Measurements from ENCODE around the gene CLIC3. TPM values are rescaled to one million over a fixed set of nuclear protein-coding genes. Genes with fewer than 3 reads are reported as not detected.

The CLIC3 gene, protein sequence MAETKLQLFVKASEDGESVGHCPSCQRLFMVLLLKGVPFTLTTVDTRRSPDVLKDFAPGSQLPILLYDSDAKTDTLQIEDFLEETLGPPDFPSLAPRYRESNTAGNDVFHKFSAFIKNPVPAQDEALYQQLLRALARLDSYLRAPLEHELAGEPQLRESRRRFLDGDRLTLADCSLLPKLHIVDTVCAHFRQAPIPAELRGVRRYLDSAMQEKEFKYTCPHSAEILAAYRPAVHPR
- total RNA-seq, result 2.5 TPM

DNA sequence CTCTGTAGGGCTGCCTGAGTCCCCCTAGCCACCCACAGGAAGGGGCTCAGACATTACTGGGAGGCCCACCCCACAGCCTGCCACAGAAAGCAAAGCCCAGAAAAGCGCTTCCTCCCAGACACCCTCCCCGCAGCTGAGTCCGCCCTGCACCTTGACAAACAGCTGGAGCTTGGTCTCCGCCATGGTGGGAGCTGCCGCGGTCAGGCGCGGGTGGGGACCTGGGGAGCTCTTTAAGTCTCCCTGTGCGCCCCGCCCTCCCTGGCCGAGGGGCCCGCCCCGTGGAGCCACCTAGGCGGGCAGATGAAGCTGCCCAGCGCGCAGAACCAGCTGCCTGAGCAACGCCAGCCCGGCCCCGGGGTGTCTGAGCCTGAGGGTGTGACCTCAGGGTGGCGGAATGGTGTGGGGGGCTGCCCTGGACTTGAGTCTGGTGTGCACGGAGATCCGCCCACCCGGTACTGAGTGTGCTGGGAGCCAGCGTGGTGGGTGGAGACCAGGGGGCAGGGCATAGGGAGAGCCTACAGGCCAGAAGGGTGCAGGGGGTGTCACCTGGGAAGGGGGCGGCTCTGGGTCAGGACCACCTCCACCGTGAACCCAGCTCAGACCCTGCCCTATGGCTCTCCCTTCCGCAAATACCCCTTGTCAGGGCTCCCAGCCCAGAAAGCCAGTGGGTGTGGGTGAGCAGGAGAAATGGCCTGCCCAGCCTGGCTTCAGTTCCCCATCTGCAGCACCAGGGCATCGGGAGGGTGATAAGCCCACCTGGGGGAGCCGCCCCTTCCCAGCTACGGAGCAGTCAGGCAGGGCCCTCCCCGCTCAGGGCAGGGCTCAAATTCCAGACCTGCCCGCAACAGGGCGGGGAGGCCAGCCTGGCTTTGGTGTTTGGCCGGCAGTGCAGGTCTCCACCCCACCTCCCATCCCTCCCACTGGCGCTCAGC lies at the start of gene CLIC3:
TSS of gene CLIC3 (minus strand) at position 208 of the 932 bp plus-strand sequence. CDS start at position 183, 25 bp downstream.

DNA sequence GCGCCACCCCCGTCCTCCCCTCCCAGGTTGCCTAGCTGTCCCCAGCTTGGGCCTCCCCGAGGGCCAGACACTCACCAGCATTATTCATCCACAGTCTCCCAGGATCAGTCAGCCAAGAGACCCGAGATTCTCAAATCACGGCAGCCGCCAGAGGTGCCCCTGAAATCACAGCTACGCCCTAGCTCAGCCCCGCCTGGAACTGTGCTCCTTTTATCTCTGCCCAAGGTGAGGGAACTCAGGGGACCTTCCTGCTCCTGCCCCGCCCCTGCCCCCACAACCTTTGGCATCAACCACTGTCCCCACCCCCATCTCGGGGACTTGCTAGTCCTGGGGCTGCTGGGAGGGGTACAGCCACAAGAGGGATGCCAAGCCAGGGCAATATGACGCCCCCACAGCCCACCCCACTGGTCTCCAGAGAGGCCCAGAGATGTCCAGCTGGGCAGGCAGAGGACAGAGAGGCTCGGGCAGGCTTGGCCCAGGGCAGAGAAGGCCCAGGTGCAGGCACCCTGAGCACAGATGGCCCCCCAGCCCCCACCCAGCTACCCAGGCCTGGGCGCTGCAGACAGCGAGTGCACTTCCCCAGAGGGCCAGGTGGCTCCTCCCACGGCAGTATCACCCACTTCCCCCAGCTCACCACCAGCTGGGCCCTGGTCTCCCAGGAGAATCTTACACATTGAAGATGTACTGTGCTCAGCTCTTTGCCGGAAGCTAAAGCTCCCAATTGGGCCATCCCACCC lies 35.7 kb upstream of the CLIC3 start, which contains the start of gene FUT7:
TSS of gene FUT7 (minus strand) at position 185 of the 737 bp plus-strand sequence. CDS start at position 88, 97 bp downstream.

DNA sequence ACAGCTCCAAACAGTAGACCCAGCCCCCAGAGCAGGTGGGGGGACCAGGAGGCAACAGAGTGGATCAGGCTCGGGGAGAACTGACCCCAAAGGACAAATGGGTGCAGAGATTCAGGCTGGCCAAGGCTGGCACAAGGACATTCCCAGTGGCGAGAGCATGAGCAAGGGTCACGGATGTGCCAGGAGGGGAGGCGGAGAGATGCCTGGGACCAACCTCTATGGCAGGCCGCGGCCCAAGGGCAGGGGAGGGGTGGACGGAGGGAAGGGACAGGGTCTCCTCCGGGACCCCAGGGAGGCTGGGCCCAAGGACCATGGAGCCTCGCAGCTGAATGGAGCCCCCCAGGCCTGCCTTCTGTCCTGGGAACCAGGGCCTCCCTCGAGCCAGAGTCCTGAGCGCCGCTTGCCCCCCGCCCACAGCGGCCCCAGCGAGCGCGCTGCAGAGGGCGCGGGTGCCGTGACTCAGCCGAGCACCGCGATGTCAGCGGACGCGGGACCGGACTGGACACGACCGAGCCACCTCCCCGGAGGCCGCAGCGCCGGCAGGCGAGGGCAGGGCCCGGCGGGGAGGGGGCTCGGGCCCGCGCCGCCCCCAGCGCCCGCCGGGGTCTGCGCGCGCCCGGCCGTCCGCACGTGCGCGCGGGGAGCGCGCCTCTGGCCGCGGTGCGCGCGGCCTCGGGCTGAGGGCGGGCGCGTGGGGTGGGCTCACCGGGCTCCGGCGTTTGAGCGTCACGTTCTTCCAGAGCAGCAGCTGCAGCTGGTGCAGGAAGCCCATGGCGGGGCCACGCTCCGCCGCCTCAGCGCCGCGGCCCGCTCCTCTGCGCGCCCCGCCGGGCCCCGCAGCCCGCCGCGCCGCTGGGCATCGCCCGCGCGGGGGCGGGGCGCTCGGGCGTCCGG lies 31.2 kb upstream of the CLIC3 start, which contains the start of gene ABCA2:
TSS of gene ABCA2 (minus strand) at position 869 of the 894 bp plus-strand sequence. CDS start at position 772, 97 bp downstream.

DNA sequence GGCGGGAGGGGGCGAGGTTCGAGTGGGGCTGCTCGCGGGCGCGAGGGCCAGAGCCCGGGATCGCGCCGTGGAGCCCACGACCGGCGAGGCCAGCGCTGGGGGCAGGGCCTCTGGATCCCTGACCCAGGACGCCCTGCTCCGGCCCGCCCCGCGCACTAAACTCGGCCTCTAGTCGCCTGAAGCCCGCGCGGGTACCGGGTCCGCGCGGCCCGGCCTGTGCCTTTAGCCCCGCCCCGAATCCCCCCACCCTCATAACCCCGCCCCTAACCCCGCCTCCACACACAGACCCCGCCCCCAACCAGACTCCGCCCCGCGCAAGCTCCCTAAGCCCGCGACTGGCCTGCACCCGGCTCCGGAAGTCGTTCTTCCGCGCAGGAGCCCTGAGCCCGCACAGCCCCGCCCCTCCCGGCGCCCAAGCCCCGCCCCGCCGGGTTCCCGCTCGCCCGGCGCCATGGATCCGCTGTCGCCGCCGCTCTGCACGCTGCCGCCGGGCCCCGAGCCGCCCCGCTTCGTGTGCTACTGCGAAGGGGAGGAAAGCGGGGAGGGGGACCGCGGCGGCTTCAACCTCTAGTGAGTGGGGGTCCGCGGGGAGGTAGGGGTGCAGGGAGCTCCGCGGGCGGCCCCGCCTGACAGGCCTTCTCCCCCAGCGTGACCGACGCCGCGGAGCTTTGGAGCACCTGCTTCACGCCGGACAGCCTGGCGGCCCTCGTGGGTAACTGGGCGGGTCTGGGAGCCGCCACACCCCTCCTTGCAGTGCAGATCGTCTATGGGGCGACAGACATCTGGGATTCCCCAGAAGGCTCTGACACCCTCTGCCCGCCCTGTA lies 4.2 kb downstream of the CLIC3 start, which contains the start of gene PAXX:
TSS of gene PAXX (plus strand) at position 430 of the 826 bp plus-strand sequence. CDS start at position 452, 22 bp downstream.

DNA sequence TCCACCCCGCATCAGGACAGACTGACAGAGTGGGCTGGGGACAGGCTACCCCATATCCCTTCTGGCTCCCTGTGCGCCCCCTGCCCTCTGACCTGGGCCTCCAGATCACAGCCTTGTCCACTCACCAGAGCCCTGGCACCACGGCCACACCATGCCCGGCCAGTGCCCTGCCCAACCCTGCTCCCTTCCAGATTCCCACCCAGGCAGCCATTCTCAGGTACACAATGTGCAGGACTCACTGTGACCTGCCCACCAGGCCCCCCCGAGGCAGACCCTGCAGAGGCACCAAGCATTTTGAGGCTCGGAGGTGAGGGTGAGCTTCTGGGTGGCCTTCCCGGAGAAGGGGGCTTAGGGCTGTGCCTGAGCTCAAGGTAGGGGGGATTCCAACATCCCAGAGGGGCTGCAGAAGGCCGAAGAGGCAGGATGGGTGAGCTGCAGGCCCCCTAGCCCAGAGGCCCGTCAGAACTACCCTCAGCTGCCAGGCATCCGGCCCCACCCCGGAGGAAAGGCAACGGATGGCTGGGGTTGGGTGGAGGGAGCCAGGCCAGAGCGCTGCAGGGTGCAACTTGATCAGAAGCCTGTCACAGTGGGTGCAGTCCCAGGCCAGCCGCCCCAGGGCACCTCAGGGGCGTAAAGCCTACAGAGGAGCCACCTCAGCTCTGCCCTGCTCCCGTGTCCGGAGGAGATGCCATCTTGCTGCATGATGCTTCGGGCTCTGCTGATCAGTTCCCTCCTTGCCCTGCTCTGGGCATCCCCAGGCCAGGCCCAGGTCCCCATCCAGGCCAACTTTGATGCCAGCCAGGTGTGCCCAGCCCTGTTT lies 13.9 kb downstream of the CLIC3 start, which contains the start of gene LCNL1:
TSS of gene LCNL1 (plus strand) at position 762 of the 820 bp plus-strand sequence. CDS start 594 bp downstream, outside the sequence.

DNA sequence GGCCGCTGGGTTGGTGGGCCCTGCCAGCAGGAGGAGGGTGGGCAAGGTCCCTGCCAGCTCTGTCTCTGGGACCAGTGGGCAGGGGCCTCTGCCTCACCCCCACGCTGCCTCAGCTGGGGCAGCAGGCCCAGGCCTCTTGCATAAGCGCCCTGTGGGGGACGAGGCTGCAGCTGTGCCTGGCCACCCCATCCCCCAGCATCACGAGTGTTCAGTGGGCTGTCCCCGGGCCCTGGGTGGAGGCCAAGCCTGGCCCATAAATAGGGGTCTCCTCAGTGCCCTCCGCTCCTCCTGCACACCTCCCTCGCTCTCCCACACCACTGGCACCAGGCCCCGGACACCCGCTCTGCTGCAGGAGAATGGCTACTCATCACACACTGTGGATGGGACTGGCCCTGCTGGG lies 19.1 kb downstream of the CLIC3 start, which contains the start of gene PTGDS:
TSS of gene PTGDS (plus strand) at position 282 of the 400 bp plus-strand sequence. CDS start at position 357, 75 bp downstream.

DNA sequence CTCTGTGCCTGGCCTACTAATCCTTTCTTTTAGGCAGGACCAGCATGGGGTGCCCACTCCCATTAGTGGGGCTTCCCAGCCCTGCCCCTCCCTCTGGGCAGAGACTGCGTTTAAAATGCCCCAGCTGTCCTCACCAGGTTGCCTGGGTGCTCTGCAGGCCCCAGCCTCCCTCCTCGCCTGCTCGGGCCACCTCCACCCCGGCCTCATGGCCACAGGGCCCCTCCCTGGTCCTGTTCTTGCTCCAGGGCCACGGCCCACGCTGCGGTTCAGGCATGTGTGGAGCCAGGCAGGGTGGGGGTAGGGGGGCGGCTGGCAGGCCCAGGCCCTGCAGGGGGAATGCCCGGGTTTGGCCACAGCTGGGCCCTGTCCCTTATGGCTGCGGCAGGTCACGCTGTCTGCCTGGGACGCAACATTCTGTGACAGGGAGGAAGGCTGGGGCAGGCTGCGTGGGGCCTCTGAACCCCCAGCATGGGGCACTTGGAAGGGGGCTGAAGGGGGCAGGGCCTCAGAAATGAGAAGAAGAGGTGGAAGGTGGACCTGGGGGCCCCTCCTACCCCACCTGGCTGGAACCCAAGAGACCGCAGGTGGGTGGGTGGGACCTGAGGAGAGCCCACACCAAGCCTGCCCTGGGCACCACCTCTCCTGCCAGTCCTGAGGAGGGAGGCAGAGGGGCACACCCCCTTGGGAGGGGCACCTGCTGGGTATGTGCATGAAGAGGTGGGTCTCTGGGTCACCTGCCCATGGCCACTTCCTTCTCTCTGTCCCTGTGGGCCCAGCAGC lies 44.6 kb downstream of the CLIC3 start, which contains the start of gene LCN12:
TSS of gene LCN12 (plus strand) at position 733 of the 780 bp plus-strand sequence. CDS start 55 bp downstream, outside the sequence.

Other genes starting within 250 kb of the CLIC3 start
- not detected for gene LCN6, start 248.0 kb downstream of the CLIC3 start, total RNA-seq
- gene LCN8, start 238.3 kb downstream of the CLIC3 start, total RNA-seq, result 0.82 TPM
- gene LCN15, start 232.1 kb downstream of the CLIC3 start, total RNA-seq, result not detected
- gene TMEM141, start 205.2 kb downstream of the CLIC3 start, total RNA-seq, result 58.8 TPM
- gene CCDC183, start 200.2 kb downstream of the CLIC3 start, total RNA-seq, result 3.1 TPM
- gene RABL6, start 188.6 kb downstream of the CLIC3 start, total RNA-seq, result 44.3 TPM
- 1.5 TPM for gene AJM1, start 154.1 kb downstream of the CLIC3 start, total RNA-seq
- gene PHPT1, start 147.2 kb downstream of the CLIC3 start, total RNA-seq, result 68.5 TPM
- gene MAMDC4, start 144.2 kb downstream of the CLIC3 start, total RNA-seq, result 10.9 TPM
- 172 TPM for gene EDF1, start 130.3 kb downstream of the CLIC3 start, total RNA-seq
- 18.9 TPM for gene TRAF2, start 110.1 kb downstream of the CLIC3 start, total RNA-seq
- 87.0 TPM for gene FBXW5, start 51.8 kb downstream of the CLIC3 start, total RNA-seq
- not detected for gene C8G, start 51.3 kb downstream of the CLIC3 start, total RNA-seq
- 10.2 TPM for gene LCN12, start 44.3 kb downstream of the CLIC3 start, total RNA-seq
- gene PTGDS, start 19.1 kb downstream of the CLIC3 start, total RNA-seq, result 43.3 TPM
- 0.41 TPM for gene LCNL1, start 13.6 kb downstream of the CLIC3 start, total RNA-seq
- gene PAXX, start 4.1 kb downstream of the CLIC3 start, total RNA-seq, result 28.0 TPM
- gene ABCA2, start 31.7 kb upstream of the CLIC3 start, total RNA-seq, result 39.4 TPM
- gene FUT7, start 35.5 kb upstream of the CLIC3 start, total RNA-seq, result 0.35 TPM
- gene NPDC1, start 49.6 kb upstream of the CLIC3 start, total RNA-seq, result 28.6 TPM
- 3.6 TPM for gene ENTPD2, start 57.5 kb upstream of the CLIC3 start, total RNA-seq
- 7.2 TPM for gene SAPCD2, start 74.0 kb upstream of the CLIC3 start, total RNA-seq
- 11.2 TPM for gene UAP1L1, start 80.9 kb upstream of the CLIC3 start, total RNA-seq
- 54.5 TPM for gene MAN1B1, start 90.4 kb upstream of the CLIC3 start, total RNA-seq
- 20.4 TPM for gene DPP7, start 118.2 kb upstream of the CLIC3 start, total RNA-seq
- gene GRIN1, start 142.6 kb upstream of the CLIC3 start, total RNA-seq, result 0.47 TPM
- gene LRRC26, start 173.5 kb upstream of the CLIC3 start, total RNA-seq, result 0.35 TPM
- not detected for gene TMEM210, start 175.5 kb upstream of the CLIC3 start, total RNA-seq
- 44.7 TPM for gene ANAPC2, start 192.0 kb upstream of the CLIC3 start, total RNA-seq
- 35.3 TPM for gene SSNA1, start 192.1 kb upstream of the CLIC3 start, total RNA-seq
- gene TPRN, start 204.2 kb upstream of the CLIC3 start, total RNA-seq, result 8.2 TPM
- 32.5 TPM for gene TMEM203, start 209.1 kb upstream of the CLIC3 start, total RNA-seq
- gene NDOR1, start 209.1 kb upstream of the CLIC3 start, total RNA-seq, result 10.3 TPM
- gene RNF208, start 225.7 kb upstream of the CLIC3 start, total RNA-seq, result 4.1 TPM
- 0.76 TPM for gene CYSRT1, start 228.6 kb upstream of the CLIC3 start, total RNA-seq
- gene RNF224, start 230.9 kb upstream of the CLIC3 start, total RNA-seq, result 0.70 TPM
- 3.0 TPM for gene SLC34A3, start 234.3 kb upstream of the CLIC3 start, total RNA-seq
- gene TUBB4B, start 244.7 kb upstream of the CLIC3 start, total RNA-seq, result 172 TPM

Data from metanephros (tissue), 1 donor.